ENCODE data around the gene PCNX2.

Gene PCNX2

GRCh38 chr1:232987046-232987773 lies 308.3 kb downstream of the PCNX2 start:
- Histone ChIP-seq H3K27ac (ENCODE audit: low read depth, low read length) (no peak overlapping the region), H3K4ac (ENCODE audit: low read depth, low read length) (no peak overlapping the region), H2BK120ac (ENCODE audit: low read depth, low read length) (no peak overlapping the region), H3K4me1 (ENCODE audit: control insufficient read depth, low read depth, low read length) (no peaks in the 10 kb centered on the region), H3K56ac (ENCODE audit: low read length) (no peak overlapping the region), H3K23ac (ENCODE audit: low read length) (no peak overlapping the region), H3K18ac (ENCODE audit: low read length) (no peak overlapping the region), H3K4me2 (ENCODE audit: low read length) (no peak overlapping the region), H2AK5ac (ENCODE audit: low read length) (no peak overlapping the region), H3K79me2 (ENCODE audit: control insufficient read depth, insufficient read depth, low read length) (no peaks in the 10 kb centered on the region), H3K79me1 (ENCODE audit: low read length) (no peaks in the 10 kb centered on the region), H4K5ac (ENCODE audit: low read length) (no peak overlapping the region), H3K9ac (ENCODE audit: low read length) (no peak overlapping the region), H4K8ac (ENCODE audit: low read depth, low read length) (no peak overlapping the region), H3K4me3 (ENCODE audit: low read length) (no peak overlapping the region), H2BK15ac (replicated peaks; ENCODE audit: low read depth) (no peak overlapping the region), H2BK5ac (ENCODE audit: low read length) (no peak overlapping the region), H3K36me3 (ENCODE audit: control insufficient read depth, insufficient read depth, low read length) (no peaks in the 10 kb centered on the region), H3K27me3 (ENCODE audit: insufficient read depth, low read length, poor library complexity) (no peaks in the 10 kb centered on the region)
- DNase-seq, result no peak
- no CpG with 5 or more reads among the region's 11 CpGs for WGBS (ENCODE audit: extremely low coverage, insufficient coverage, low lambda C conversion rate)

- Histone ChIP-seq H3K4me2 (ENCODE audit: low read length) (no peak overlapping the region), H2BK15ac (replicated peaks; ENCODE audit: low read depth) (no peak overlapping the region), H3K4me3 (ENCODE audit: low read length) (no peak overlapping the region), H3K56ac (ENCODE audit: low read length) (no peak overlapping the region), H3K9ac (ENCODE audit: low read length) (no peak overlapping the region), H4K8ac (ENCODE audit: low read depth, low read length) (no peak overlapping the region), H3K79me2 (ENCODE audit: control insufficient read depth, insufficient read depth, low read length) (no peaks in the 10 kb centered on the region), H2BK120ac (ENCODE audit: low read depth, low read length) (no peak overlapping the region), H3K4ac (ENCODE audit: low read depth, low read length) (no peak overlapping the region), H2AK5ac (ENCODE audit: low read length) (no peak overlapping the region), H3K4me1 (ENCODE audit: control insufficient read depth, low read depth, low read length) (no peaks in the 10 kb centered on the region), H3K27me3 (ENCODE audit: insufficient read depth, low read length, poor library complexity) (no peaks in the 10 kb centered on the region), H3K79me1 (ENCODE audit: low read length) (no peaks in the 10 kb centered on the region), H3K23ac (ENCODE audit: low read length) (no peak overlapping the region), H3K36me3 (ENCODE audit: control insufficient read depth, insufficient read depth, low read length) (no peaks in the 10 kb centered on the region), H2BK5ac (ENCODE audit: low read length) (no peak overlapping the region), H3K27ac (ENCODE audit: low read depth, low read length) (no peak overlapping the region), H3K18ac (ENCODE audit: low read length) (no peak overlapping the region), H4K5ac (ENCODE audit: low read length) (no peak overlapping the region)
- DNase-seq, result no peak
- WGBS (ENCODE audit: extremely low coverage, insufficient coverage, low lambda C conversion rate), result no CpG with 5 or more reads among the region's 5 CpGs
These were observed 309.0 kb downstream of the PCNX2 start for GRCh38 chr1:232986527-232986922.

GRCh38 chr1:232985882-232986526 lies 309.5 kb downstream of the PCNX2 start:
- no peak overlapping the region for H3K4me2 ChIP-seq (ENCODE audit: low read length)

GRCh38 chr1:232984577-232985425 lies 310.7 kb downstream of the PCNX2 start:
- no peak overlapping the region for H3K9ac ChIP-seq (ENCODE audit: low read length)
- no peaks in the 10 kb centered on the region for H3K36me3 ChIP-seq (ENCODE audit: control insufficient read depth, insufficient read depth, low read length)
- H3K18ac ChIP-seq (ENCODE audit: low read length), result no peak overlapping the region
- no peak overlapping the region for H3K23ac ChIP-seq (ENCODE audit: low read length)
- H3K4me2 ChIP-seq (ENCODE audit: low read length), result no peak overlapping the region
- no peak overlapping the region for H3K27ac ChIP-seq (ENCODE audit: low read depth, low read length)
- no CpG with 5 or more reads among the region's 10 CpGs for WGBS (ENCODE audit: extremely low coverage, insufficient coverage, low lambda C conversion rate)
- no peak overlapping the region for H3K4ac ChIP-seq (ENCODE audit: low read depth, low read length)
- no peak overlapping the region for H4K5ac ChIP-seq (ENCODE audit: low read length)
- no peak overlapping the region for H2AK5ac ChIP-seq (ENCODE audit: low read length)
- DNase-seq, result no peak
- H2BK120ac ChIP-seq (ENCODE audit: low read depth, low read length), result no peak overlapping the region
- no peaks in the 10 kb centered on the region for H3K27me3 ChIP-seq (ENCODE audit: insufficient read depth, low read length, poor library complexity)
- no peak overlapping the region for H3K56ac ChIP-seq (ENCODE audit: low read length)
- no peaks in the 10 kb centered on the region for H3K79me1 ChIP-seq (ENCODE audit: low read length)
- H3K4me1 ChIP-seq (ENCODE audit: control insufficient read depth, low read depth, low read length), result no peaks in the 10 kb centered on the region
- no peak overlapping the region for H3K4me3 ChIP-seq (ENCODE audit: low read length)
- no peaks in the 10 kb centered on the region for H3K79me2 ChIP-seq (ENCODE audit: control insufficient read depth, insufficient read depth, low read length)
- no peak overlapping the region for H2BK5ac ChIP-seq (ENCODE audit: low read length)
- H4K8ac ChIP-seq (ENCODE audit: low read depth, low read length), result no peak overlapping the region
- no peak overlapping the region for H2BK15ac ChIP-seq (replicated peaks; ENCODE audit: low read depth)

More at GRCh38 chr1:232985882-232986526, 309.5 kb downstream of the PCNX2 start:
- no CpG with 5 or more reads among the region's 31 CpGs for WGBS (ENCODE audit: extremely low coverage, insufficient coverage, low lambda C conversion rate)
- Histone ChIP-seq H2AK5ac (ENCODE audit: low read length) (no peak overlapping the region), H3K4ac (ENCODE audit: low read depth, low read length) (no peak overlapping the region), H4K8ac (ENCODE audit: low read depth, low read length) (no peak overlapping the region), H3K79me1 (ENCODE audit: low read length) (no peaks in the 10 kb centered on the region), H4K5ac (ENCODE audit: low read length) (no peak overlapping the region), H3K36me3 (ENCODE audit: control insufficient read depth, insufficient read depth, low read length) (no peaks in the 10 kb centered on the region), H2BK5ac (ENCODE audit: low read length) (no peak overlapping the region), H3K23ac (ENCODE audit: low read length) (no peak overlapping the region), H3K4me1 (ENCODE audit: control insufficient read depth, low read depth, low read length) (no peaks in the 10 kb centered on the region), H2BK120ac (ENCODE audit: low read depth, low read length) (no peak overlapping the region), H3K9ac (ENCODE audit: low read length) (no peak overlapping the region), H3K79me2 (ENCODE audit: control insufficient read depth, insufficient read depth, low read length) (no peaks in the 10 kb centered on the region), H3K4me3 (ENCODE audit: low read length) (no peak overlapping the region), H3K56ac (ENCODE audit: low read length) (no peak overlapping the region), H2BK15ac (replicated peaks; ENCODE audit: low read depth) (no peak overlapping the region), H3K18ac (ENCODE audit: low read length) (no peak overlapping the region), H3K27ac (ENCODE audit: low read depth, low read length) (no peak overlapping the region), H3K27me3 (ENCODE audit: insufficient read depth, low read length, poor library complexity) (no peaks in the 10 kb centered on the region)
- DNase-seq, result no peak

- WGBS (ENCODE audit: extremely low coverage, insufficient coverage, low lambda C conversion rate), result no CpG with 5 or more reads among the region's 25 CpGs
- Histone ChIP-seq H3K4me3 (ENCODE audit: low read length) (no peak overlapping the region), H3K79me2 (ENCODE audit: control insufficient read depth, insufficient read depth, low read length) (no peaks in the 10 kb centered on the region), H3K4me2 (ENCODE audit: low read length) (no peak overlapping the region), H3K56ac (ENCODE audit: low read length) (no peak overlapping the region), H3K27me3 (ENCODE audit: insufficient read depth, low read length, poor library complexity) (no peaks in the 10 kb centered on the region), H3K4ac (ENCODE audit: low read depth, low read length) (no peak overlapping the region), H3K18ac (ENCODE audit: low read length) (no peak overlapping the region), H4K5ac (ENCODE audit: low read length) (no peak overlapping the region), H4K8ac (ENCODE audit: low read depth, low read length) (no peak overlapping the region), H2BK120ac (ENCODE audit: low read depth, low read length) (no peak overlapping the region), H3K27ac (ENCODE audit: low read depth, low read length) (no peak overlapping the region), H2AK5ac (ENCODE audit: low read length) (no peak overlapping the region), H2BK5ac (ENCODE audit: low read length) (no peak overlapping the region), H3K23ac (ENCODE audit: low read length) (no peak overlapping the region), H2BK15ac (replicated peaks; ENCODE audit: low read depth) (no peak overlapping the region), H3K79me1 (ENCODE audit: low read length) (no peaks in the 10 kb centered on the region), H3K4me1 (ENCODE audit: control insufficient read depth, low read depth, low read length) (no peaks in the 10 kb centered on the region), H3K36me3 (ENCODE audit: control insufficient read depth, insufficient read depth, low read length) (no peaks in the 10 kb centered on the region), H3K9ac (ENCODE audit: low read length) (no peak overlapping the region)
- no peak for DNase-seq
These were observed 311.5 kb downstream of the PCNX2 start for GRCh38 chr1:232983817-232984567.
